NCI-H187 (cell line): ENCODE data around the gene C1orf159.
"Not testable (repeated sequence)": the region's sequence is repeated elsewhere in the genome, so short reads cannot be mapped to it uniquely, and the experiment has no call there.

Experiments
- DNase-seq, 2 experiments: peaks; one replicate each; lab custom pipeline; 2025; lab: John Stamatoyannopoulos, UW

Gene C1orf159

DNA sequence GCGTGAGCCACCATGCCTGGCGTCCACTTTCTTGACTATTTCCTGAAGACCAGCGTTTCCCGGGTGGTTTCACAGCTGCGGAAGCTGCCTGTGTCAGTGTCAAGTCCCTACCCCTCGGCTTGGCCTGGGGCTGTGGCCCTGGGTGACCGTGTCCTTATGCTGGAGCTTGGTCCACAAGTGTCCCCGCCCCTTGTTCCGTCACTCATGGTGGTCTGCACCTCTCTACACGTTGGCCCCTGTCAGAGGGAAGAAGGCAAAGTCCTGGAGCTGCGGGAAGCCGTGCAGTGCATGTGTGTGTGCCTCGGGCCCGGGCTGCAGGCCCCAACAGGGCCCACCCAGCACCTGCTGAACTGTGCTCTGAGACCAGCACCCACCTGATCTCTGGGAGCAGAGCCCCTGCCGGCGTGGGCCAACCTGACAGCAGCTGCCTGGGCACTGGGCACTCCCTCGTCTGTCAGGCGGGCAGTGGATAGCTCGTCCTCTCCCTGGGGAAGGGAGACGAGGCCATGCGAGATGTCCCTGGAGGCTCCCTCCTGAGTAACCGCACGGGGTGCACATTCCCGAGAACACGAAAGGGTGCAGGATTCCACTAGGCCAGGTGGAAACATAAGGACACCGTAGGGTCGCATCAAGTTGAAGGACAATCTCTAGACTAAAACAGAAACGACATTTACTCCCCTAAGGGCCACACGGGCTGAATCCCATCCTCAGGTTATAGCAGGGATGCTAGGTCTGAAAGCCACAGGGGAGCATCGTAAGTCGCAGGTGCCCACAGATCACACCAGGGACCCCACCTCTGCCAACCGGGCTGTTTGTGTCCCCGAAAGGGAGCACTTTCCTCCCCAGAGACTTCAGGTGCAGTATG, 2.4 kb upstream of the C1orf159 start:
- DNase-seq = no peak

DNA sequence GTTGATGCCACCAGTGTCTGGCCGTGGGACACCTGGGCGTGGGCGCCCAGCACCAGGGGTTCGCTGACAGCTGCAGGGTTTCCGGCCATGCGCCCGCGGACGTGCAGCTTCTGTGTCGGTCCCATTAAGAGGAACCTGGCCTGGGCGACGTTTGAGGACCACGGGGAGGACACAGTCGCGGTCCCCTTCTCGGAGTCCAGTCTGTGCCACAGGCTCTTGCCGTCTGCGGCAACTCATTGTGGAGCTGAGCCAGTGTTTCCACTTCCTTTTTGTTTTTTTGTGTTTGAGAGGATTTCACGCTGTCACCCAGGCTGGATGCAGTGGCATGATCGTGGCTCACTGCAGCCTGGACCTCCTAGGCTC, 1.6 kb upstream of the C1orf159 start:
- DNase-seq = no peak

DNA sequence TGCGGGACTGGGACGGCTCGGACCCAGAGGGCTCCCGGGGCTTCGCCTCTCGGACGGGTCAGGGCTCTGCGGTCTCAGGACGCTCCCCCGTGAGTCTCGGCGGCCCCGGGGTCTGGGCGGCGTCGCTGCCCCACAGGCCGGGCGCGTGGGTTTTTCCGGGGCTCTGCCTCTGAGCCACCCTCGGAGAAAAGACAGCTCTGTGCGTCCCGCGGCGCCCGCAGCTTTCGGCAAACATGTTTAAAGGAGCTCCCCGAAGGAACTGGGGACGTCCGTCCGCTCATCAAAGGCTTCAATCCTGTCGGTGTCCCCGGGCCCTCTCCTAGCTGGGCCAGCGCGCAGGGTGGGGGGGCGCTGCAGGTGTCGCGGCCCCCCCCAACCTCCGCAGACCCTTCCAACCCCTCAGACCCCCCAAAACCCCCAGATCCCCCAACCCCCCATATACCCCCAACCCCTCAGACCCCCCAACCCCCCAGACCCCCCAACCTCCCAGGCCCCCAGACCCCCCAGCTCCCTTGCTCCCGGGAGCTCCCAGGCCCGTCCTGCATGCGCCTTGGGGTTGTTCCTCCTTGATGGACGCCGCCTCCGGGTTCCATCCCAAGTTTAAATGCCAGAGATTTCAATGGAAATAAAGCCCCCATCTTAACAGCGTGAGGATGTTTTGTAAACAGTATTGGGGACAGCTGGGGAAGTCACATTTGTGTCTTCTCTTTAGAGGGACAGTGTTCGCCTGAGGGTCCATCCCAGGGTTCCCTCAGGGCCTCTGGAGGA, 996 bp upstream of the C1orf159 start:
- DNase-seq = no peak

DNA sequence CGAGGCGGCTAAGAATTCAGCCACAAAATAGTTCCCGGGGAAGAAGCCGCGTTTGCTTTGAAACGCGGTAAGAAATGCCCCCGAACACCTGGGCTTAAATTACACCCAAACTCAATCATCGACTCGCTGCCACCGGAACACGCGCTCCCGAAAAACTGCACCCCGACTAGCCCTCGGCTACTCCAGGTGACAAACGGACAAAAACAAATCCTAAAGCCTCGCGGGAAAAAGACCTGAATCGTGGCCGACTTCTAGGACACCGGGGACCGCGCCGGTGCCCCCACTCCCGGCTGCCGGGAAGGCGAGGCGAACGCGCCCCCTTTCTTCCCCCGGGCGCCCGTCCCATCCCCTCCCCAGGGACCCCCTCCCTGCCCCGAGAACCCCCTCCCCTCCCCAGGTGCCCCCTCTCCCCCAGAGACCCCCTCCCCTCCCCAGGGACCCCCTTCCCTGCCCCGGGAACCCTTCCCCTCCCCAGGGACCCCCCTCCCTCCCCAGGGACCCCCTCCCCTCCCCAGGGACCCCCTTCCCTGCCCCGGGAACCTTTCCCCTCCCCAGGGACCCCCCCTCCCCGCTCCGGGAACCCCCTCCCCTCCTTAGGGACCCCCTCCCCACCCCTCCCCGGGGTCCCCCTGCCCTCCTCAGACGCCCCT, 628 bp downstream of the C1orf159 start:
- no peak for DNase-seq

DNA sequence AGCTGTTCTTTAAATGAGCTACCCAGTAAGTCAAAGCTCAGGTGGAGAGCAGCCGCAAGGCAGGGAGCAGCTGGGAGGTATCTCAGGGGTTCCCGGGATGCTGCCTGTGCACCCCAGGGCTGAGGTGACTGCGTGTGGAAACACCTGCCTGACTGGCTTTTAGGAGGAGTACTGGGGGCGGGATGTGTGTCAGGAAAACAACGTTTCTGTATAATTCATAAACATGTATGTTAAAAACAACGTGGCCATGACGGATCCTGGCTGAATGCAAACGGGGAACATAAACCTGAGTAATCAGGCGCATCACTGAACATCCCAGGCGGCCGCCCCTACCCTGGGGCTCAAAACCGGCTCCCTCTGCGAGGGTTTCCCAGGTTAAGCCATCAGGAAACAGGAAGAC, 1.5 kb downstream of the C1orf159 start:
- no peak for DNase-seq

DNA sequence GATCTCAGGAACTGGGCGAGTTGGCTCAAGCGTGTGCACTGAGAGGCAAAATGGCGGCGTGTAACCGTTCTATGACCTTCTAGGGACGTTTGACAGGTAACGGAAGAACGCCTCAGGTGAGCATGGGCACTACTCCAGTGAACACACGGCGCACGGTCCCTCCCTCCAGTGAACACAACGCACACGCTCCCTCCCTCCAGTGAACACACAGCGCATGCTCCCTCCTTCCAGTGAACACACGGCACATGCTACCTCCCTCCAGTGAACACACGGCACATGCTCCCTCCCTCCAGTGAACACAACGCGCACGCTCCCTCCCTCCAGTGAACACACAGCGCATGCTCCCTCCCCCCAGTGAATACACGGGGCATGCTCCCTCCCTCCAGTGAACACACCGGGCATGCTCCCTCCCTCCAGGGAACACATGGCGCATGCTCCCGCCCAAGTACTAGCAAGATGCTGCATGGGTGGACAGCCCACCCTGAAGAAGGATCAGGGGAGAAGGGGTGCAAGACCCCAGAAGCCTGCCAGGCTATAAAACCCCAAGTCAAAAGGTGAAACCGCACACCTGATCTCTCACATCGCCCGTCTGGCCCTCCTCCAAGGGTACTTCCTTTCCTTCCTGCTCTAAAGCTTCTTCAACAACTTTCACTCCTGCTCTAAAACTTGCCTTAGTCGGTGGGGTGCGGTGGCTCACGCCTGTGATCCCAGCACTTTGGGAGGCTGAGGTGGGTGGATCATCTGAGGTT, 3.5 kb downstream of the C1orf159 start:
- no peak for DNase-seq

DNA sequence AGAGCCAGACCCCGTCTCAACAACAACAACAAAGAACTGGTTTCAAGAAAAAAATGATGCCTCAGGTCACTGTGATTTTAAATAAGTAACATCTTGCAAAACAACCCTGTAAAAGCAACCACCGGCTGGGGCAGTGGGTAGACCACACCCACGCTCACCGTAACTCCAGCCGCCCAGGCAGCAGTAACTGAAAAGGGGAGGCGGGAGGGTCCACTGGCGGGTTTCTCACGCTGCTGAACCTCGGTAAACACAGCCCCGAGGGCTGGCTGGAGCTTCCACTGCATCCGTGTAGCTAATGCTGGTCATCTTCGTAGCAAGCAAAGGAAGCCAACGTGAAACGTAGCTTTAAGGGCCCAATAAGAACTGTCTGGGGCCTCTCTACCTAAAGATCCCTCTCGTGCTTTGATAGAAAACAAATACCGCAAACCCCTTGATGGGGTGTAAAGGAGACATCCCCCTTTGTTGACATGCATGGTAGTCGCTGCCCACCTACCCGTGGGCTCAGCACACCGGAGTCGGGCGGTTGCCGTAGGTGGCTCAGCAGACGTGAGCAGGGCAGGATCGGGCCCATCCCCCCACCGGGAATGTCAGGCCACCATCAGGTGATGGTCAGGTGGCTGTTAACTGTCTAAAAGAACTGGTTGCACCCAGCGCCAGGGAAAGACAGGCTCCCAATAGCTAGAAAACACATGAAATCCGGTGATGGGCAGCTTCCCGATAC, 4.2 kb downstream of the C1orf159 start:
- no peak for DNase-seq

DNA sequence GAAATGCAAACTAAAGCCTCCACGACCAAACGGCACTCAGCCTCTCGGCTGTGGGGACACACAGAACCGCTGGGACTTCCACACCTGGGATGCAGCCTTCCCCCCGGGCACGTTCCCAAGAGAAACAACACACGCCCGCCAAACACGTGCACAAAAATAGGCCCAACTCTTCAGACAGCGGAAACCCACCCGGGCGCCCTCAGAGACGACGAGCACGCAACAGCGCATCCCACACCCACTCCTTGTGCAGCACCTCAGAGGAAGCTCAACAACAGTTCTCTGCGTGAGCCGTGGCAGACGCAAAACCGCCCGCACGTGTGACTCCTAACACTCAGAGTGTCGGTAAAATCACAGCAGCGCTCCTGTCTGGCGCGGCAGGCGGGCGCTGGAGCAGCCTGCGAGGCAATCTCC, 5.3 kb downstream of the C1orf159 start:
- DNase-seq = no peak

DNA sequence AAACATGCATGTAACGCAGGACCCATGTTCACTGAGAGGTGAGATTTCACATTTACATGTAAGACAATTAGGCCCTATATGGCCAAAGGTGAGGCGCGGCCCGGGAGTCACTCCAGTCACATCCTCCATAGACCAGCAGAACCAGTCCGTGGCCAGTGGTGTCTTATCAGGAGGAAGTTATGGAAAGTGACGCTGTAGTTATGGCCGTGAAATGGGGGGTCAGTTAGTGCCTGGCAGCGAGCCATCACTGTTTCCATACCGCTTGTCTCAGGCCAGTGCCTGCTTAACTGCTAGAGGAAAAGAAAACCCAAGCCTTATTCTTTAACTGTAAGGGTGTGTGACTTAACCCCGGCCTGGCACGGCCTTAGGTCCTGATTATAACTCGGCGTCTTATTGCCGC, 6.1 kb downstream of the C1orf159 start:
- DNase-seq = no peak

DNA sequence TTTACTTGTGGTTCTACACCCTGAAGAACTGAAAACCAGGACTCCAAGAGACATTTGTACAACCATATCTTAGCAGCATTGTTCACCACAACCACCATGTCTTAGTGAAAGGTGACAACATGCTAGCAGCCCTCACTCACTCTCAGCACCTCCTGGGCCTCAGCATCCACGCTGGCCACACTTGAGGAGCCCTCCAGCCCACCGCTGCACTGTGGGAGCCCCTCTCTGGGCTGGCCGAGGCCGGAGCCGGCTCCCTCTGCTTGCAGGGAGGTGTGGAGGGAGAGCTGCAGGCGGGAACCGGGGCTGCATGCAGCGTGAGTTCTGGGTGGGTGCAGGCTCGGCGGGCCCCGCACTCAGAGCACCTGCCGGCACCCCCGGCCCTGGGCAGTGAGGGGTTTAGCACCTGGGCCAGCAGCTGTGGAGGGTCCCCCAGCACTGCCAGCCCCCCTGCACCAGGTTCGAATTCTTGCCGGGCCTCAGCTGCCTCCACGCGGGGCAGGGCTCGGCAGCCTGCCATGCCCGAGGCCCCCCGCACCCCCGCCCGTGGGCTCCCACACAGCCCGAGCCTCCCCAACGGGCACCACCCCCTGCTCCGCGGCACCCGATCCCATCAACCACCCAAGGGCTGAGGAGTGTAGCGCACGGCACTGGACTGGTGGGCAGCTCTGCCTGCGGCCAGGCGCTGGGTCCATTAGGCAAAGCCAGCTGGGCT, 9.2 kb downstream of the C1orf159 start:
- no peak for DNase-seq

DNA sequence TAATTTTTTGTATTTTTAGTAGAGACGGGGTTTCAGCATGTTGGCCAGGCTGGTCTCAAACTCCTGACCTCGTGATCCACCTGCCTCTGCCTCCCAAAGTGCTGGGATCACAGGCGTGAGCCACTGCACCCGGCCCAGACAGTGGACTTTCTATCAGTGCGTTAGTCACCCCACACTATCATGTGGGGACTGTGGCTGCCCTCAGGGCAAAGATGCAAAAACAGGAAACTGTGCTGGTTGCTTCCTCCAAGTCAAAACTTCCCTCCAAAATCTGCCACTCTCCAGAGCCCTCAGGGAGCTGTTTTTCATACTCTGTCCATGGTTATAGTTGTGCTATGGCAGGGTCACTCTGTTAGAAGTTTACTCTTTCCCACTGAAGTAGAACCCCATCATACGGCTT, 11.7 kb downstream of the C1orf159 start:
- not testable (repeated sequence) for DNase-seq

DNA sequence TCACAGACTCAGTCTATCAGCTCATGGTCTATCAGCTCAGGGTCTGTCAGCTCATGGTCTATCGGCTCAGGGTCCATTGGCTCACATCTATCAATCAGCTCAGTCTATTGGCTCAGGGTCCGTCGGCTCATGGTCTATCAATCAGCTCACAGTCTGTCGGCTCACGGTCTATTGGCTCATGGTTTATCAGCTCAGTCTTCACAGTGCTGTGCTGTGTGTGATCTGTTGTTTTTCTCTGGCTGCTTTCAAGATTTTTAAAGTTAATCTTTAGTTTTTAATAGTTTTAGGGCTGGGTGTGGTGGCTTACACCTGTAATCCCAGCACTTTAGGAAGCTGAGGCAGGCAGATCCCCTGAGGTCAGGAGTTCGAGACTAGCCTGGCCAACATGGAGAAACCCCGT, 14.4 kb downstream of the C1orf159 start:
- DNase-seq = no peak

DNA sequence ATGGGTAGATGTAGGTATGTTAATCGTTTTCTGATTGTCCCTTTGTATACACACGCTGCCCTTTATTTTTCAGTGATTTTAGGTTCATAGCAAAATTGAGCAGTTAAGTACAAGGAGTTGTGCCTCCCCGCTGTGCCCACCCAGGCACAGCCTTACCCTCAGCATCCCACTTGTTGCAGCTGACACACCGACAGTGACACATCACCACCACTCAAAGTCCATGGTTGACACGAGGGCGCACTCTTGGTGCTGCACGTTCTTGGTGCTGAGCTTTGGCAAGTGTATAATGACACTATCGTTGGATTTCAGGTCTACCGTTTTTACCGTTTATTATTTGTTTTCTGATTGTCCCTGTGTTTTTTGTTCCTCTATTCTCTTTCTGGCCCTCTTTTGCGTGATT, 15.6 kb downstream of the C1orf159 start:
- DNase-seq = no peak

DNA sequence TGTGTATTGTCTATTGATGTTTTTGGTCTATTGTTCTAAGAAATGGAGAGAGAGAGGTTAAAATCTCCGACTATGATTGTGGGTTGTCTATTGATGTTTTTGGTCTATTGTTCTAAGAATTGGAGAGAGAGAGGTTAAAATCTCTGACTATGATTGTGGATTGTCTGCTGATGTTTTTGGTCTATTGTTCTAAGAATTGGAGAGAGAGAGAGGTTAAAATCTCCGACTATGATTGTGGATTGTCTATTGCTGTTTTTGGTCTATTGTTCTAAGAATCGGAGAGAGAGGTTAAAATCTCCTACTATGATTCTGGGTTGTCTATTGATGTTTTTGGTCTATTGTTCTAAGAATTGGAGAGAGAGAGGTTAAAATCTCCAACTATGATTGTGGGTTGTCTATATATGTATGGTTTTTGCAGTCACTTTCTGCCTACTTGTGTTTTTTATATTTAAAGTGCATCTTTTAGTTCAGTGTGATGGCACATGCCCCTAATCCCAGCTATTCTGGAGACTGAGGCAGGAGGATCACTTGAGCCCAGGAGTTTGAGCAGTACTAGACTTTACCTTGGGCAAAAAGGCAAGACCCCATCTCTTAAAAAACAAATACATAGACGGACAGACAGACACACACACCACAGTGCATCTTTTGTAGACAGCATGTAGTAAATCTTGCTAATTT, 16.2 kb downstream of the C1orf159 start:
- DNase-seq = no peak

DNA sequence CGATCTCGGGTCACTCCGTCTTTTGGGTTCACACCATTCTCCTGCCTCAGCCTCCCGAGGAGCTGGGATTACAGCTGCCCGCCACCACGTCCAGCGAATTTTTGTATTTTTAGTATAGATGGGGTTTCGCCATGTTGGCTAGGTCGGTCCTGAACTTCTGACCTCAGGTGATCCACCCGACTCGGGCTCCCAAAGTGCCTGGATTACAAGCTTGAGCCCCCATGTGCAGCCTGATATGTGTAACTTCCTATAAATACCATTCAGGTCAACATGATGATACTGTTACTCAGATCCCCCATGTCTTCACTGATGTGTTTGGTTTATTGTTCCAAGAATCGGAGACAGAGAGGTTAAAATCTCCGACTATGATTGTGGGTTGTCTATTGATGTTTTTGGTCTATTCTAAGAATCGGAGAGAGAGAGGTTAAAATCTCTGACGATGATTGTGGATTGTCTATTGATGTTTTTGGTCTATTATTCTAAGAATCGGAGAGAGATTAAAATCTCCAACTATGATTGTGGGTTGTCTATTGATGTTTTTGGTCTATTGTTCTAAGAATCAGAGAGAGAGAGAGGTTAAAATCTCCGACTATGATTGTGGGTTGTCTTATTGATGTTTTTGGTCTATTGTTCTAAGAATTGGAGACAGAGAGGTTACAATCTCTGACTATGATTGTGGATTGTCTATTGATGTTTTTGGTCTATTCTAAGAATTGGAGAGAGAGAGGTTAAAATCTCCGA, 17.0 kb downstream of the C1orf159 start:
- DNase-seq = no peak

DNA sequence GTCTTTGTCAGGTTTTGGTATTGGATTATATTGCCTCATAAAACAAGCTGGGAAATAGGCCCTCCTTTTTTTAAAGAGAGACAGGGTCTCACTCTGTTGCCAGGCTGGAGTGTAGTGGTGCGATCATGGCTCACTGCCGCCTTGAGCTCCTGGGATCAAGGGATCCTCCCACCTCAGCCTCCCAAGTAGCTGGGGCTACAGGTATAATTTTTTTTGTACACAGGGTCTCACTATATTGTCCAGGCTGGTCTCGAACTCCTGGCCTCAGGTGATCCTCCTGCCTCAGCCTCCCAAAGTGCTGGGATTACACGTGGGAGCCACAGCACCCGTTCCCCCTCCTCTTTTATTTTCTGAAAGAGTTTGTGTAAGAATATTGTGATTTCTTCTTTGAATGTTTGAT, 19.8 kb downstream of the C1orf159 start:
- not testable (repeated sequence) for DNase-seq

DNA sequence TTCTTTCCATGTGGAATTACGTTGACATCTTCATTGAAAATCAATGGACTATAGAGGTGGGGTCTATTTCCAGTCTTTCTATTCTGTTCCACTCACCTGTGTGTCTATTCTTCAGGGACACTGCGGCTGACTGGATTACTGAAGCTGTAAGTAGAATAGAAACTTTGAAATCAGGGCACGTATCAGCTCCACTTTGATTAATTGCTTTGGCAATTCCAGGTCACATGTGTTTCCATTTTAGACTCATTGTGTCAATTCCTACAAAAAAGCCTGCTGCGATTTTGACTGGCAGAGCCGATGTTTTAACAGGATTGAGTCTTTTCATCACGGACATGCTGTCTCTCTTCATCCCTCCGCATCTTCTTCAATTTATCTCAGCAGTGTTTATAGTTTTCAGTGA, 20.9 kb downstream of the C1orf159 start:
- no peak for DNase-seq

DNA sequence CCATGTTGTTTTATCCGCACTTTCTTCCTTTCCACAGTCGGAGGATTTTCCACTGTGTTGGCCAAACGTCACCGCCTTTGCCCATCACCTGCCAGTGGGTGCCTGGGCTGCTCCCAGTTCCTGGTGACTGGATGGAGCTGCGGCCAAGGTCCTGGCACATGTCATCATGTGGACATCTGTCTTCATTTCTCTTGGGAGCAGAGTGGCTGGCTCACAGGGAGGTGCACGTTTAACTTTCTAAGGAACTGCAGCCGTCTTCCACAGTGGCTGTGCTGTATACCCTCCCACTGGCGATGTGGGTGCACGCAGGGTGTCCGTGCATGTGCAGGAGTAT, 22.3 kb downstream of the C1orf159 start:
- no peak for DNase-seq

DNA sequence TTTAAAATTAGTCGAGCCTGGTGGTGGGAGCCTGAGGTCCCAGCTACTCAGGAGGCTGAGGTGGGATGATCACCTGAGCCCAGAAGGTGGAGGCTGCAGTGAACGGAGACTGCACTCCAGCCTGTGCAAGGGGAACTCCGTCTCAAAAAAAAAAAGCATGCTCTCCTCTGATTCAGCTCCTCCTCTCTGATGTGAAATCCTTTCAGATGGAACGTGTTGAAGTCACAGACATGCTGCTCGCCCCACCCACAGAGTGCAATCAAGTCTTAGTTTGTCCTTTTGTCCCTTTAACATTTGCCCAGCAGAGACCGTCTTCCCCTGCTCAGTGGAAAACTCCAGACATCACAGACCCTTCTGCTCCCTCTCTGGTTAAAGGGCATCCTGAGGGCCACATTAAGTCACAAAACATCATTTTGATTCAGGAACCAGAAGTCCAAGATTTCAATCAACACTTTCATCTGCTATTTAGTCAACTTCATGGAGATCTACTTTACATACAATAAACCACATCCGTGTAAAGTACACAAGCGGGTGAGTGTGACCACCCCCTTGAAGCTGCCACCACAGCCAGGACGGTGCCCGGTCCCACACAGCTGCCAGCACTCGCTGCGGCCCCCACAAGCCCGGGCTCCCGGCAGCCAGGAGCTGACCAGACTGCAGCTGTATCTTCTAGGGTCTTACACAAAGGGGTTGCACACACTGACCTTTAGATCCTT, 22.8 kb downstream of the C1orf159 start:
- DNase-seq = no peak
